Mucosa of stomach (tissue), 1 donor: Measurements from ENCODE around the gene HAGH.

Experiments
- H3K27me3 ChIP-seq: one replicate; pipeline ENCODE4 v1.7.0; 2013; ENCODE audit warnings: mild to moderate bottlenecking, low read length; ENCODE audit not compliant: control insufficient read depth, insufficient read depth
- H3K36me3 ChIP-seq: one replicate; pipeline ENCODE4 v1.7.0; 2013; ENCODE audit warnings: low read length; ENCODE audit not compliant: control insufficient read depth, insufficient read depth
- H3K4me1 ChIP-seq: one replicate; pipeline ENCODE4 v1.7.0; 2013; ENCODE audit warnings: mild to moderate bottlenecking, low read length; ENCODE audit not compliant: control insufficient read depth, insufficient read depth
- H3K4me3 ChIP-seq: one replicate; pipeline ENCODE4 v1.7.0; 2013; ENCODE audit warnings: low read length
- H3K9ac ChIP-seq: one replicate; pipeline ENCODE4 v1.7.0; 2013; ENCODE audit warnings: mild to moderate bottlenecking, low read length, moderate library complexity
- H3K9me3 ChIP-seq: one replicate; pipeline ENCODE4 v1.7.0; 2013; ENCODE audit warnings: mild to moderate bottlenecking, low read length, moderate library complexity; ENCODE audit not compliant: control insufficient read depth
- donor health status: Pancreatic carcinoma.

HAGH gene

GRCh38 chr16:1757714-1758461, 68.7 kb downstream of the HAGH start:
- Histone ChIP-seq H3K4me1 (no peaks in the 10 kb centered on the region), H3K27me3 (no peaks in the 10 kb centered on the region), H3K9me3 (no peaks in the 10 kb centered on the region), H3K36me3 (no peaks in the 10 kb centered on the region), H3K9ac (no peak overlapping the region), H3K4me3 (no peak overlapping the region)
